Ascending aorta (tissue), 2 donors: ENCODE data around the gene SERINC5. TPM values are rescaled to one million over a fixed set of nuclear protein-coding genes. Genes with fewer than 3 reads are reported as not detected.
"Not testable (repeated sequence)": the region's sequence is repeated elsewhere in the genome, so short reads cannot be mapped to it uniquely, and the experiment has no call there.

Source experiments
- DNase-seq, 2 donors: peaks; one replicate each; pipeline ENCODE4 v3.0.0-alpha.2; 2019; ENCODE audit warnings: low spot score in 2 of 2
- H3K27ac ChIP-seq, 2 donors: fragments of 200-600 bp; sonication (generic); one replicate each; pipeline ENCODE4 v1.5.1; 2016 to 2017; ENCODE audit warnings: mild to moderate bottlenecking in 1 of 2
- H3K27me3 ChIP-seq: fragments of 200-600 bp; sonication (generic); one replicate; pipeline ENCODE4 v1.5.1; 2017
- H3K36me3 ChIP-seq, 2 donors: fragments of 200-600 bp; sonication (generic); one replicate each; pipeline ENCODE4 v1.5.1; 2016
- H3K4me1 ChIP-seq, 2 donors: fragments of 200-600 bp; sonication (generic); one replicate each; pipeline ENCODE4 v1.5.1; 2016 to 2017; ENCODE audit warnings: mild to moderate bottlenecking in 1 of 2
- H3K4me3 ChIP-seq, 2 donors: fragments of 200-600 bp; sonication (generic); one replicate each; pipeline ENCODE4 v1.5.1; 2016 to 2017; ENCODE audit warnings: mild to moderate bottlenecking in 1 of 2
- H3K9me3 ChIP-seq, 2 donors: fragments of 200-600 bp; sonication (generic); one replicate each; pipeline ENCODE4 v1.5.1; 2016
- CTCF ChIP-seq, 3 experiments: fragments of 200-600 bp in 2 of 3; fragments of 450-650 bp in 1 of 3; sonication (generic) in 2 of 3; IDR thresholded peaks; one replicate each; pipeline ENCODE4 v1.5.1; 2016 to 2019; ENCODE audit warnings: antibody characterized with exemption in 3 of 3, mild to moderate bottlenecking in 1 of 3, moderate library complexity in 1 of 3
- intact Hi-C: fragments of 100-400 bp; cut with DNase I; formaldehyde crosslinking; loops from one replicate; pipeline ENCODE4 v1.15.1; 2023
- total RNA-seq: library from RNA; depleted of rRNA; stranded (reverse); fragments of >200 nt; gene quantifications from one replicate; pipeline ENCODE4 v1.1.0, GENCODE V29; 2016

SERINC5 gene
- total RNA-seq, 1 donor from 2014 or later = 3.4 TPM

GRCh38 chr5:80205846-80206245, 50.0 kb downstream of the SERINC5 start:
- Histone ChIP-seq H3K27ac (no peak overlapping the region), H3K4me3 (no peak overlapping the region), H3K4me1 (no peaks in the 10 kb centered on the region), H3K27me3 (no peaks in the 10 kb centered on the region), H3K9me3 (no peaks in the 10 kb centered on the region), H3K36me3 (peaks cover 2 to 13% of the 10 kb centered on the region in 2 donors)
- no peak for DNase-seq
- intact Hi-C loops = no loop called here
- no peak for TF ChIP-seq CTCF (IDR thresholded peaks at IDR 0.05)

- no peaks in the 10 kb centered on the region for H3K4me1 ChIP-seq
- no peak overlapping the region for H3K27ac ChIP-seq
- no peaks in the 10 kb centered on the region for H3K27me3 ChIP-seq
- no peak overlapping the region for H3K4me3 ChIP-seq
- no peak for DNase-seq
- intact Hi-C loops = no loop called here
- H3K36me3 ChIP-seq = peaks cover 2 to 13% of the 10 kb centered on the region in 2 donors
- no peaks in the 10 kb centered on the region for H3K9me3 ChIP-seq
- TF ChIP-seq CTCF (IDR thresholded peaks at IDR 0.05) = no peak
Measured at GRCh38 chr5:80204808-80205614, 50.8 kb downstream of the SERINC5 start.

GRCh38 chr5:80201763-80202162, 54.1 kb downstream of the SERINC5 start:
- H3K9me3 ChIP-seq, intact Hi-C loops, H3K27ac ChIP-seq: not testable (repeated sequence)

GRCh38 chr5:80198920-80199319, 56.9 kb downstream of the SERINC5 start:
- intact Hi-C loops = no loop called here
- peak overlapping the region; percentile 35 to 43 for H3K27ac ChIP-seq
- no peak for TF ChIP-seq CTCF (IDR thresholded peaks at IDR 0.05)

More at GRCh38 chr5:80201763-80202162, 54.1 kb downstream of the SERINC5 start:
- H3K36me3 ChIP-seq = peaks cover 2 to 13% of the 10 kb centered on the region in 2 donors
- not testable (repeated sequence) for H3K27me3 ChIP-seq, H3K4me1 ChIP-seq, DNase-seq, H3K4me3 ChIP-seq

GRCh38 chr5:80198399-80198798, 57.4 kb downstream of the SERINC5 start:
- no peak overlapping the region for H3K4me3 ChIP-seq
- no peak for DNase-seq
- intact Hi-C loops = no loop called here

More at GRCh38 chr5:80198920-80199319, 56.9 kb downstream of the SERINC5 start:
- Histone ChIP-seq H3K36me3 (peaks cover 2 to 13% of the 10 kb centered on the region in 2 donors), H3K27me3 (no peaks in the 10 kb centered on the region), H3K4me3 (no peak overlapping the region), H3K4me1 (peaks cover 0 to 2% of the 10 kb centered on the region in 2 donors), H3K9me3 (no peaks in the 10 kb centered on the region)
- no peak for DNase-seq

More at GRCh38 chr5:80198399-80198798, 57.4 kb downstream of the SERINC5 start:
- TF ChIP-seq CTCF (IDR thresholded peaks at IDR 0.05) = no peak
- H3K27me3 ChIP-seq = no peaks in the 10 kb centered on the region
- peaks cover 2 to 13% of the 10 kb centered on the region in 2 donors for H3K36me3 ChIP-seq
- H3K4me1 ChIP-seq = peaks cover 0 to 2% of the 10 kb centered on the region in 2 donors
- no peaks in the 10 kb centered on the region for H3K9me3 ChIP-seq
- peak overlapping the region; percentile 35 to 43 for H3K27ac ChIP-seq
